Transverse colon (tissue), 4 donors: ENCODE results near the gene FERMT3. TPM values are rescaled to one million over a fixed set of nuclear protein-coding genes. Genes with fewer than 3 reads are reported as not detected.

ENCODE experiments used
- DNase-seq: peaks from one replicate; pipeline ENCODE4 v3.0.0-alpha.2; 2019
- H3K27ac ChIP-seq, 4 donors: fragments of 200-600 bp; sonication (generic); 2 replicates each; pipeline ENCODE4 v1.5.1; 2016 to 2018; ENCODE audit warnings: inconsistent platforms in 4 of 4
- H3K27me3 ChIP-seq: fragments of 200-600 bp; sonication (generic); 2 replicates; pipeline ENCODE4 v1.5.1; 2017; ENCODE audit warnings: inconsistent platforms
- H3K36me3 ChIP-seq, 4 donors: fragments of 200-600 bp; sonication (generic); 2 replicates each; pipeline ENCODE4 v1.5.1; 2017 to 2019; ENCODE audit warnings: inconsistent platforms in 4 of 4
- H3K4me1 ChIP-seq, 4 donors: fragments of 200-600 bp; sonication (generic); 2 replicates each; pipeline ENCODE4 v1.5.1; 2017 to 2020; ENCODE audit warnings: inconsistent platforms in 4 of 4
- H3K4me3 ChIP-seq, 4 donors: fragments of 200-600 bp; sonication (generic); 1 replicate in 1 of 4; 2 replicates in 3 of 4; pipeline versions ENCODE4 v1.5.1 to v1.6.1; 2017 to 2019; ENCODE audit warnings: inconsistent platforms in 4 of 4
- H3K9me3 ChIP-seq, 2 donors: fragments of 200-600 bp; sonication (generic); 2 replicates each; pipeline ENCODE4 v1.5.1; 2017 to 2019; ENCODE audit warnings: inconsistent platforms in 2 of 2
- CTCF ChIP-seq, 5 experiments: fragments of 200-600 bp in 3 of 5; fragments of 450-650 bp in 2 of 5; sonication (generic) in 3 of 5; IDR thresholded peaks; 1 replicate in 2 of 5; 2 replicates in 3 of 5; pipeline ENCODE4 v1.5.1; 2016 to 2017; ENCODE audit warnings: antibody characterized with exemption in 5 of 5, inconsistent platforms in 3 of 5, mild to moderate bottlenecking in 2 of 5, moderate library complexity in 1 of 5
- EP300 ChIP-seq: sonication (generic); formaldehyde crosslinking; IDR thresholded peaks from one replicate; pipeline ENCODE4 v1.6.1; 2017; ENCODE audit warnings: antibody characterized with exemption, low read depth
- POLR2A ChIP-seq: fragments of 450-650 bp; IDR thresholded peaks from one replicate; pipeline ENCODE4 v1.6.1; 2016; ENCODE audit warnings: antibody characterized with exemption, mild to moderate bottlenecking, moderate library complexity
- POLR2AphosphoS5 ChIP-seq, 3 donors: sonication (generic); formaldehyde crosslinking; IDR thresholded peaks; one replicate each; pipeline ENCODE4 v1.6.1; 2016; ENCODE audit warnings: antibody characterized with exemption in 3 of 3
- WGBS, 2 donors: methylation state at CpG; one replicate each; pipeline ENCODE4 v1.1.5; 2018; ENCODE audit warnings: low coverage in 1 of 2; 5-methylcytosine and 5-hydroxymethylcytosine counted together
- in situ Hi-C, 4 donors: fragments of 200-750 bp; cut with MboI; loops; one replicate each; pipeline versions ENCODE4 v1.15.0 to v1.15.1; 2017; ENCODE audit warnings: low sequenced_read_pairs in 3 of 4, low pct_ligation_motif_present in 1 of 4, low pct_unique_long_range_greater_than_20kb in 1 of 4
- intact Hi-C: fragments of 100-400 bp; cut with DNase I; formaldehyde crosslinking; loops from one replicate; pipeline ENCODE4 v1.15.1; 2023; ENCODE audit warnings: low total_unique reads
- total RNA-seq, 4 donors: library from RNA; depleted of rRNA; stranded (reverse); fragments of >200 nt; gene quantifications; one replicate each; pipeline ENCODE4 v1.1.0, GENCODE V29; 2016

FERMT3 gene
- total RNA-seq, 4 donors from 2014 or later, result 14.6 to 63.3 (median 28.6) TPM

- Histone ChIP-seq H3K27ac (peak overlapping the region; percentile 97 to 99 (median 98)), H3K9me3 (no peaks in the 10 kb centered on the region), H3K4me1 (peaks cover 10 to 52% (median 40%) of the 10 kb centered on the region in 4 donors), H3K4me3 (peak overlapping the region; percentile 51 to 85 (median 66)), H3K36me3 (peaks cover 0 to 8% (median 3%) of the 10 kb centered on the region in 4 donors), H3K27me3 (no peaks in the 10 kb centered on the region)
- intact Hi-C loops, result no loop called here
- in situ Hi-C loops, result no loop called here
- TF ChIP-seq EP300, result no peak
- TF ChIP-seq POLR2AphosphoS5 (IDR thresholded peaks at IDR 0.05), result peak; percentile 76 to 96 (median 84)
- peak; percentile 66 for TF ChIP-seq POLR2A
- TF ChIP-seq CTCF (IDR thresholded peaks at IDR 0.05), result peak in 1 of 5 experiments; percentile 9
- DNase-seq, result peak; percentile 98
- WGBS, 2 donors, result 1% methylated on average over 44 of the region's 58 CpGs; no CpG with 5 or more reads in 1 of the 2 donors
Measured at GRCh38 chr11:64269540-64270220, 63.2 kb downstream of the FERMT3 start.

Other genes with a start within 250 kb of the FERMT3 start
- 1,000 to 10,000 TPM in 2 of 4 donors, 100 to 1,000 TPM in 2; 471 to 1,475 (median 1,057) TPM for gene COX8A, start 232.1 kb upstream of the FERMT3 start, total RNA-seq
- 100 to 1,000 TPM in 1 of 4 donors, 10 to 100 TPM in 3; 52.7 to 114 (median 79.4) TPM for gene OTUB1, start 220.3 kb upstream of the FERMT3 start, total RNA-seq
- gene FLRT1, start 170.8 kb upstream of the FERMT3 start, total RNA-seq, result 1 to 10 TPM in 2 of 4 donors, under 1 TPM in 2; 0.32 to 1.4 (median 0.90) TPM
- gene MACROD1, start 40.6 kb upstream of the FERMT3 start, total RNA-seq, result 10 to 100 TPM; 42.9 to 50.7 (median 50.1) TPM
- gene STIP1, start 20.6 kb upstream of the FERMT3 start, total RNA-seq, result 100 to 1,000 TPM in 1 of 4 donors, 10 to 100 TPM in 3; 45.3 to 181 (median 65.9) TPM
- 100 to 1,000 TPM in 2 of 4 donors, 10 to 100 TPM in 2; 82.4 to 113 (median 99.1) TPM for gene TRPT1, start 19.5 kb downstream of the FERMT3 start, total RNA-seq
- 100 to 1,000 TPM in 3 of 4 donors, 10 to 100 TPM in 1; 84.0 to 215 (median 127) TPM for gene NUDT22, start 19.6 kb downstream of the FERMT3 start, total RNA-seq
- 100 to 1,000 TPM in 1 of 4 donors, 10 to 100 TPM in 3; 52.6 to 214 (median 76.0) TPM for gene DNAJC4, start 23.8 kb downstream of the FERMT3 start, total RNA-seq
- gene VEGFB, start 27.9 kb downstream of the FERMT3 start, total RNA-seq, result 10 to 100 TPM; 34.0 to 84.9 (median 36.8) TPM
- gene FKBP2, start 34.4 kb downstream of the FERMT3 start, total RNA-seq, result 100 to 1,000 TPM in 2 of 4 donors, 10 to 100 TPM in 2; 63.6 to 203 (median 102) TPM
- 10 to 100 TPM; 62.8 to 80.4 (median 73.2) TPM for gene PPP1R14B, start 40.2 kb downstream of the FERMT3 start, total RNA-seq
- 100 to 1,000 TPM in 2 of 4 donors, 10 to 100 TPM in 2; 64.5 to 115 (median 91.2) TPM for gene PLCB3, start 44.8 kb downstream of the FERMT3 start, total RNA-seq
- 100 to 1,000 TPM in 3 of 4 donors, 10 to 100 TPM in 1; 93.9 to 154 (median 139) TPM for gene BAD, start 77.9 kb downstream of the FERMT3 start, total RNA-seq
- 10 to 100 TPM in 3 of 4 donors, 1 to 10 TPM in 1; 6.4 to 35.2 (median 27.4) TPM for gene GPR137, start 79.1 kb downstream of the FERMT3 start, total RNA-seq
- under 1 TPM in 1 of 4 donors, not detected in 3; 0.27 TPM for gene KCNK4, start 84.6 kb downstream of the FERMT3 start, total RNA-seq
- 10 to 100 TPM in 1 of 4 donors, not detected in 3; 20.9 TPM for gene CATSPERZ, start 93.6 kb downstream of the FERMT3 start, total RNA-seq
- 100 to 1,000 TPM; 142 to 272 (median 221) TPM for gene ESRRA, start 98.8 kb downstream of the FERMT3 start, total RNA-seq
- gene TRMT112, start 110.8 kb downstream of the FERMT3 start, total RNA-seq, result 10 to 100 TPM; 59.1 to 99.9 (median 82.7) TPM
- gene PRDX5, start 111.4 kb downstream of the FERMT3 start, total RNA-seq, result 100 to 1,000 TPM; 152 to 381 (median 265) TPM
- gene CCDC88B, start 133.5 kb downstream of the FERMT3 start, total RNA-seq, result 100 to 1,000 TPM in 1 of 4 donors, 10 to 100 TPM in 3; 24.8 to 203 (median 47.1) TPM
- 10 to 100 TPM; 14.5 to 86.0 (median 34.5) TPM for gene RPS6KA4, start 152.4 kb downstream of the FERMT3 start, total RNA-seq